H1 (cell line): Measurements from ENCODE around the gene RNF141. TPM values are rescaled to one million over a fixed set of nuclear protein-coding genes. Genes with fewer than 3 reads are reported as not detected.

Experiments used
- CHD1 ChIP-seq: IDR thresholded peaks from 2 replicates; pipeline ENCODE4 v1.6.1; 2012; ENCODE audit warnings: low read depth, low read length, improper control_type of control experiment
- HDAC6 ChIP-seq: IDR thresholded peaks from one replicate; pipeline ENCODE4 v1.7.1; 2012; ENCODE audit warnings: low read depth, mild to moderate bottlenecking, inconsistent platforms, low read length, moderate library complexity
- KDM4A ChIP-seq: IDR thresholded peaks from one replicate; pipeline ENCODE4 v1.7.1; 2012; ENCODE audit warnings: low read depth, mild to moderate bottlenecking, moderate library complexity, low read length, inconsistent platforms; ENCODE audit not compliant: severe bottlenecking
- NRF1 ChIP-seq: IDR thresholded peaks from 2 replicates; pipeline ENCODE4 v1.6.1; 2011; ENCODE audit warnings: mild to moderate bottlenecking, low read depth, low read length, improper control_type of control experiment
- TBP ChIP-seq: IDR thresholded peaks from 2 replicates; pipeline ENCODE4 v1.6.1; 2011; ENCODE audit warnings: low read depth, low read length, improper control_type of control experiment
- polyA plus RNA-seq, 7 experiments: library from polyadenylated mRNA; depleted of rRNA in 3 of 7; stranded (reverse) in 5 of 7; unstranded in 2 of 7; fragments of >200 nt in 5 of 7; fragments of 200-250 nt in 2 of 7; gene quantifications; 1 replicate in 5 of 7; 2 replicates in 1 of 7; 4 replicates in 1 of 7; pipeline versions ENCODE4 v1.2.1 to v1.2.3, GENCODE V29; 2011 to 2013; ENCODE audit warnings: missing spikeins in 2 of 7, mixed read lengths in 2 of 7
- total RNA-seq: library from RNA; stranded (reverse); fragmentation: NEBNext Ultra II Directional; extraction: Animal tissue kit (Norgen Biotek cat#: 25700); gene quantifications from 2 replicates; pipeline ENCODE4 v1.2.1, GENCODE V29; 2021
- TF ChIP-seq, protein P1 (sequence below): IDR thresholded peaks from 2 replicates; pipeline ENCODE4 v1.6.1; 2011; ENCODE audit warnings: low read length, improper control_type of control experiment

RNF141 gene
- total and polyA plus RNA-seq, 2 of the 8 experiments (the other 6 are each of a cell fraction or from before 2014, with no cell fraction given): 8.5 to 22.8 TPM

DNA sequence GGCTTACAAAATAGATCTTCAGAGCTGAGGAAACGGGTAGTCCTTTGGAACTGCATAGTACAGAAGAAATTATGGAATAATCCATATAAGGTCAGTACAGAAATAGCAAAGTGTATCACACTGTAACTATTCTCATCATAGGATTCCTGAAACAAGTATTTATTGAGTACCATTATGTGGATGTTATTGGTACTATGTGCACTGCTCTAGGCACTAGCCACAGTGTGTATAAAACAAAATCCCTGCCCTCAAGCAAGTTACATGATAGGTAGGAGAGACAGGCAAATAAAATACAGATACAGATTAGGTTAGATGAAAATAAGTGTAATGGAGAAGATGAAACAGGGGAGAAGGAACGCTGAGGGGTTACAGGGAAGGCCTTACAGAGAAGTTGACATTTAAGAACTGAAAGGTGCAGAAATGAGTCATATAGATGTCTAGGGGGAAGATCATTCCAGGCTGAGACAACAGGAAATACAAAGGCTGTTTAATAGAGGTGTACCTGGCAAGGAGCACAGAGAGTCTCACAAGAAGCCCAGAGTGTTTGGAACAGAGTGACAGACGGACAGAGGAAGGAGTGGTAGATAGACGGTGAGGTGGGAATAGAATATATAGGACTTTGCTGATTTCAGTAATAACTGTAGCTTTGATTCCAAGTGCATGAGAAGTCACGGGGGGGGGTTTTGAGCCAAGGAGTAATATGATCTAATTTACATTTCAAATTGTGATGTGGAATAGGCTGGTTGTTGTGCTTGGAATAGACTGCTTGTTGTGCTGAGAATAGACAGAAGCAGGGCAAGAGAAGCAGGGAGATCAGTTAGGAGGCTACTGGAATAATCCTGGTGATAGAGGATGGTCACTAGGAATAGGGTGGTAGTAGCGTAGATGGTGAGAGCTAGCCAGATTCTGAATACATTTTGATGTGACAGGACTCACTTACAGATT is 13.7 kb downstream of the RNF141 start (continued):
- TF ChIP-seq, protein P1, sequence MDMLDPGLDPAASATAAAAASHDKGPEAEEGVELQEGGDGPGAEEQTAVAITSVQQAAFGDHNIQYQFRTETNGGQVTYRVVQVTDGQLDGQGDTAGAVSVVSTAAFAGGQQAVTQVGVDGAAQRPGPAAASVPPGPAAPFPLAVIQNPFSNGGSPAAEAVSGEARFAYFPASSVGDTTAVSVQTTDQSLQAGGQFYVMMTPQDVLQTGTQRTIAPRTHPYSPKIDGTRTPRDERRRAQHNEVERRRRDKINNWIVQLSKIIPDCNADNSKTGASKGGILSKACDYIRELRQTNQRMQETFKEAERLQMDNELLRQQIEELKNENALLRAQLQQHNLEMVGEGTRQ: no peak
- no peak for TF ChIP-seq CHD1
- TF ChIP-seq HDAC6: no peak
- TF ChIP-seq NRF1: no peak
- TF ChIP-seq TBP: no peak
- no peak for TF ChIP-seq KDM4A
